Measurements from ENCODE around the gene MEIS3. TPM values are rescaled to one million over a fixed set of nuclear protein-coding genes. Genes with fewer than 3 reads are reported as not detected.

The MEIS3 gene
- total RNA-seq, 1 donor from 2014 or later = 32.2 TPM

- H3K27me3 ChIP-seq = no peaks in the 10 kb centered on the region
- no peak overlapping the region for H3K9ac ChIP-seq
- Mint-ChIP-seq H3K9me3 (no peaks in the 10 kb centered on the region), H3K4me3 (no peak overlapping the region), H3K4me1 (no peaks in the 10 kb centered on the region), H3K36me3 (peaks cover 11% of the 10 kb centered on the region), H3K27ac (no peak overlapping the region), H3K27me3 (ENCODE audit: insufficient read depth, low read depth) (peaks cover 6% of the 10 kb centered on the region)
- H3K9me3 ChIP-seq (ENCODE audit: low read depth) = no peaks in the 10 kb centered on the region
- H3F3A ChIP-seq (ENCODE audit: low read depth) = no peaks in the 10 kb centered on the region
- no peak for DNase-seq (ENCODE audit: low spot score)
- H2AFZ ChIP-seq (replicated peaks) = no peak overlapping the region
- TF ChIP-seq EZH2 (IDR thresholded peaks at IDR 0.05) (no peak), CTCF (IDR thresholded peaks at IDR 0.05) (no peak), EZH2phosphoT487 (IDR thresholded peaks at IDR 0.05) (no peak)
- no peak overlapping the region for H3K4me3 ChIP-seq
- no peak overlapping the region for H3K27ac ChIP-seq
- H3K4me1 ChIP-seq = no peaks in the 10 kb centered on the region
- no peaks in the 10 kb centered on the region for H4K20me1 ChIP-seq (ENCODE audit: low read depth)
- H3K4me2 ChIP-seq = no peak overlapping the region
- H3K79me2 ChIP-seq (ENCODE audit: low read depth) = no peaks in the 10 kb centered on the region
- H3K36me3 ChIP-seq = no peaks in the 10 kb centered on the region
Measured at GRCh38 chr19:47377801-47378200, 41.5 kb downstream of the MEIS3 start.

- no peaks in the 10 kb centered on the region for H4K20me1 ChIP-seq (ENCODE audit: low read depth)
- H3K4me1 Mint-ChIP-seq = no peaks in the 10 kb centered on the region
- H3K27me3 Mint-ChIP-seq (ENCODE audit: insufficient read depth, low read depth) = peaks cover 6% of the 10 kb centered on the region
- DNase-seq (ENCODE audit: low spot score) = no peak
- H3K4me1 ChIP-seq = no peaks in the 10 kb centered on the region
- H3K4me3 ChIP-seq = no peak overlapping the region
- no peaks in the 10 kb centered on the region for H3F3A ChIP-seq (ENCODE audit: low read depth)
- H3K79me2 ChIP-seq (ENCODE audit: low read depth) = no peaks in the 10 kb centered on the region
- no peaks in the 10 kb centered on the region for H3K9me3 ChIP-seq (ENCODE audit: low read depth)
- H3K9ac ChIP-seq = no peak overlapping the region
- H3K27ac Mint-ChIP-seq = no peak overlapping the region
- no peak overlapping the region for H2AFZ ChIP-seq (replicated peaks)
- peaks cover 11% of the 10 kb centered on the region for H3K36me3 Mint-ChIP-seq
- H3K36me3 ChIP-seq = no peaks in the 10 kb centered on the region
- H3K9me3 Mint-ChIP-seq = no peaks in the 10 kb centered on the region
- H3K4me2 ChIP-seq = no peak overlapping the region
- no peak overlapping the region for H3K4me3 Mint-ChIP-seq
- TF ChIP-seq EZH2 (IDR thresholded peaks at IDR 0.05) (no peak), CTCF (IDR thresholded peaks at IDR 0.05) (no peak), EZH2phosphoT487 (IDR thresholded peaks at IDR 0.05) (no peak)
- H3K27ac ChIP-seq = no peak overlapping the region
- no peaks in the 10 kb centered on the region for H3K27me3 ChIP-seq
Measured at GRCh38 chr19:47377208-47377701, 42.1 kb downstream of the MEIS3 start.

GRCh38 chr19:47376589-47377144 is 42.7 kb downstream of the MEIS3 start:
- Histone ChIP-seq H3K4me1 (no peaks in the 10 kb centered on the region), H4K20me1 (ENCODE audit: low read depth) (no peaks in the 10 kb centered on the region), H3K4me2 (no peak overlapping the region), H3K4me3 (no peak overlapping the region), H3K27ac (no peak overlapping the region), H3K36me3 (no peaks in the 10 kb centered on the region), H3K79me2 (ENCODE audit: low read depth) (no peaks in the 10 kb centered on the region), H3K9ac (no peak overlapping the region), H2AFZ (replicated peaks) (no peak overlapping the region), H3K9me3 (ENCODE audit: low read depth) (no peaks in the 10 kb centered on the region), H3F3A (ENCODE audit: low read depth) (no peaks in the 10 kb centered on the region), H3K27me3 (no peaks in the 10 kb centered on the region)
- Mint-ChIP-seq H3K4me1 (no peaks in the 10 kb centered on the region), H3K4me3 (no peak overlapping the region), H3K9me3 (no peaks in the 10 kb centered on the region), H3K27me3 (ENCODE audit: insufficient read depth, low read depth) (peaks cover 5% of the 10 kb centered on the region), H3K36me3 (peaks cover 13% of the 10 kb centered on the region), H3K27ac (no peak overlapping the region)
- TF ChIP-seq CTCF (IDR thresholded peaks at IDR 0.05) (no peak), EZH2phosphoT487 (IDR thresholded peaks at IDR 0.05) (no peak)
- no peak for DNase-seq (ENCODE audit: low spot score)

Data from neural progenitor cell (in vitro differentiated cells).